Activated T-helper 1 cell treated with Interleukin-2 at 50 U/mL for 16 hours (primary cell): ENCODE data around the gene MACF1.
"Not testable (repeated sequence)": the region's sequence is repeated elsewhere in the genome, so short reads cannot be mapped to it uniquely, and the experiment has no call there.

Experiments
- DNase-seq: peaks from one replicate; pipeline ENCODE4 v3.0.0-alpha.2; 2020; ENCODE audit warnings: low read depth

The MACF1 gene

GRCh38 chr1:39466413-39467107 lies 262.1 kb downstream of the MACF1 start:
- DNase-seq, result no peak

GRCh38 chr1:39467108-39467720 lies 262.7 kb downstream of the MACF1 start:
- not testable (repeated sequence) for DNase-seq

GRCh38 chr1:39469150-39469549 lies 264.7 kb downstream of the MACF1 start:
- DNase-seq, result no peak

GRCh38 chr1:39470040-39470439 lies 265.5 kb downstream of the MACF1 start:
- no peak for DNase-seq

- DNase-seq, result no peak
Measured at GRCh38 chr1:39472826-39473225, 268.3 kb downstream of the MACF1 start.

GRCh38 chr1:39473324-39473723 lies 268.8 kb downstream of the MACF1 start:
- no peak for DNase-seq

- DNase-seq, result no peak
Measured at GRCh38 chr1:39474810-39475209, 270.3 kb downstream of the MACF1 start.

- not testable (repeated sequence) for DNase-seq
Measured at GRCh38 chr1:39475551-39475950, 271.1 kb downstream of the MACF1 start.

GRCh38 chr1:39478126-39478915 lies 273.8 kb downstream of the MACF1 start:
- no peak for DNase-seq

GRCh38 chr1:39481289-39481688 lies 276.8 kb downstream of the MACF1 start:
- DNase-seq, result no peak

GRCh38 chr1:39483276-39483675 lies 278.8 kb downstream of the MACF1 start:
- no peak for DNase-seq

- no peak for DNase-seq
Measured at GRCh38 chr1:39484564-39484963, 280.1 kb downstream of the MACF1 start.

GRCh38 chr1:39485046-39485803 lies 280.7 kb downstream of the MACF1 start:
- DNase-seq, result no peak

GRCh38 chr1:39488012-39488545 lies 283.6 kb downstream of the MACF1 start:
- no peak for DNase-seq

- no peak for DNase-seq
Measured at GRCh38 chr1:39488793-39489566, 284.5 kb downstream of the MACF1 start.

GRCh38 chr1:39489567-39490239 lies 285.2 kb downstream of the MACF1 start:
- no peak for DNase-seq

GRCh38 chr1:39490596-39491145 lies 286.2 kb downstream of the MACF1 start:
- DNase-seq, result no peak

GRCh38 chr1:39491146-39491921 lies 286.8 kb downstream of the MACF1 start, which contains the start of gene BMP8A:
Gene BMP8A (plus strand): TSS chr1:39491636. CDS start chr1:39491992, 356 bp downstream.
- DNase-seq, result peak; percentile 66
